IMR-90 (cell line): ENCODE measurements around the gene MLLT3. TPM values are rescaled to one million over a fixed set of nuclear protein-coding genes. Genes with fewer than 3 reads are reported as not detected.

Experiments
- ATAC-seq: fragments of 200-7000 bp; cut with Tn5 transposase; 2 replicates; pipeline ENCODE4 v1.9.1; 2020; ENCODE audit warnings: low read depth, mild to moderate bottlenecking, moderate library complexity
- BruUV-seq: library from RNA; stranded (reverse); fragments of 400-500 nt; replicated peaks from 2 replicates; lab custom pipeline; 2021; lab: Mats Ljungman, UMichigan
- CTCF ChIA-PET: fragments of 300-600 bp; formaldehyde crosslinking; extraction: SDS; loops from one replicate; lab custom pipeline; 2021; ENCODE audit warnings: antibody characterized with exemption; lab: Yijun Ruan, JAX
- POLR2A ChIA-PET: fragments of 300-600 bp; sonication (Branson Sonifier 250); formaldehyde crosslinking; loops from one replicate; lab custom pipeline; 2022; ENCODE audit warnings: antibody characterized with exemption; ENCODE audit not compliant: unreplicated experiment; lab: Charles Lee
- DNase-seq: peaks from one replicate; pipeline ENCODE4 v3.0.0; 2013
- H2AFZ ChIP-seq: replicated peaks from 2 replicates; pipeline ENCODE3; 2013; ENCODE audit warnings: low read length, mild to moderate bottlenecking; ENCODE audit not compliant: poor library complexity
- H2AK5ac ChIP-seq: 2 replicates; pipeline ENCODE4 v1.6.1; 2013; ENCODE audit warnings: low read depth, low read length, inconsistent platforms
- H2AK9ac ChIP-seq: replicated peaks from 2 replicates; pipeline ENCODE3; 2013; ENCODE audit warnings: mild to moderate bottlenecking, low read depth, low read length, moderate library complexity; ENCODE audit not compliant: poor library complexity
- H2BK120ac ChIP-seq: 2 replicates; pipeline ENCODE4 v1.6.1; 2013; ENCODE audit warnings: low read depth, low read length, inconsistent platforms
- H2BK15ac ChIP-seq: 3 replicates; pipeline ENCODE4 v1.6.1; 2013; ENCODE audit warnings: low read depth, low read length, inconsistent platforms
- H2BK20ac ChIP-seq: 2 replicates; pipeline ENCODE4 v1.6.1; 2013; ENCODE audit warnings: low read depth, mild to moderate bottlenecking, inconsistent platforms, low read length, moderate library complexity
- H2BK5ac ChIP-seq: 2 replicates; pipeline ENCODE4 v1.6.1; 2013; ENCODE audit warnings: mild to moderate bottlenecking, low read depth, low read length, inconsistent platforms; ENCODE audit not compliant: poor library complexity, severe bottlenecking
- H3K14ac ChIP-seq: replicated peaks from 2 replicates; pipeline ENCODE4 v1.6.1; 2013; ENCODE audit warnings: low read depth, low read length, inconsistent platforms
- H3K18ac ChIP-seq: 2 replicates; pipeline ENCODE4 v1.6.1; 2013; ENCODE audit warnings: low read depth, low read length, control low read depth
- H3K23ac ChIP-seq: 2 replicates; pipeline ENCODE4 v1.6.1; 2013; ENCODE audit warnings: low read depth, low read length, inconsistent platforms
- H3K27ac ChIP-seq: 2 replicates; pipeline ENCODE4 v1.5.1; 2013; ENCODE audit warnings: mild to moderate bottlenecking, control low read depth, low read length; ENCODE audit not compliant: insufficient read depth
- H3K27me3 ChIP-seq: 2 replicates; pipeline ENCODE4 v1.6.1; 2013; ENCODE audit warnings: low read length; ENCODE audit not compliant: control insufficient read depth, insufficient read depth
- H3K36me3 ChIP-seq: 2 replicates; pipeline ENCODE4 v1.6.1; 2013; ENCODE audit warnings: low read length, mixed read lengths; ENCODE audit not compliant: control insufficient read depth, insufficient read depth
- H3K4ac ChIP-seq: 2 replicates; pipeline ENCODE4 v1.6.1; 2013; ENCODE audit warnings: low read depth, low read length, inconsistent platforms
- H3K4me1 ChIP-seq: 2 replicates; pipeline ENCODE4 v1.6.1; 2013; ENCODE audit warnings: low read length, mixed read lengths; ENCODE audit not compliant: control insufficient read depth, insufficient read depth
- H3K4me2 ChIP-seq: 2 replicates; pipeline ENCODE4 v1.6.1; 2013; ENCODE audit warnings: low read depth, mild to moderate bottlenecking, control low read depth, low read length, moderate library complexity
- H3K4me3 ChIP-seq: 2 replicates; pipeline ENCODE4 v1.5.1; 2013; ENCODE audit warnings: low read depth, mild to moderate bottlenecking, control low read depth, low read length, moderate library complexity; ENCODE audit not compliant: insufficient read depth
- H3K56ac ChIP-seq: 2 replicates; pipeline ENCODE4 v1.6.1; 2013; ENCODE audit warnings: low read length, inconsistent platforms; ENCODE audit not compliant: insufficient read depth; ENCODE audit errors: extremely low read depth
- H3K79me1 ChIP-seq, 2 experiments: 2 replicates each; pipeline ENCODE4 v1.6.1; 2013; ENCODE audit warnings: low read length in 2 of 2, inconsistent platforms in 1 of 2, low read depth in 1 of 2
- H3K9ac ChIP-seq: 2 replicates; pipeline ENCODE4 v1.6.1; 2013; ENCODE audit warnings: low read depth, low read length, control low read depth
- H3K9me1 ChIP-seq: 2 replicates; pipeline ENCODE4 v1.6.1; 2013; ENCODE audit warnings: low read length, inconsistent platforms; ENCODE audit not compliant: insufficient read depth
- H3K9me3 ChIP-seq: 2 replicates; pipeline ENCODE4 v1.6.1; 2013; ENCODE audit warnings: low read length; ENCODE audit not compliant: control insufficient read depth, insufficient read depth
- H4K20me1 ChIP-seq: 2 replicates; pipeline ENCODE4 v1.6.1; 2013; ENCODE audit warnings: low read length, inconsistent platforms; ENCODE audit not compliant: insufficient read depth
- H4K5ac ChIP-seq: 2 replicates; pipeline ENCODE4 v1.6.1; 2013; ENCODE audit warnings: mild to moderate bottlenecking, low read depth, low read length, control low read depth
- H4K8ac ChIP-seq, 2 experiments: 2 replicates each; pipeline ENCODE4 v1.6.1; 2013; ENCODE audit warnings: low read depth in 2 of 2, low read length in 2 of 2, control low read depth in 1 of 2, inconsistent platforms in 1 of 2
- H4K91ac ChIP-seq: 2 replicates; pipeline ENCODE4 v1.6.1; 2013; ENCODE audit warnings: low read depth, low read length, inconsistent platforms; ENCODE audit not compliant: insufficient read depth
- BHLHE40 ChIP-seq: fragments of 150-350 bp; IDR thresholded peaks from 2 replicates; pipeline ENCODE4 v1.6.1; 2016; ENCODE audit warnings: mild to moderate bottlenecking, low read depth, low read length
- CEBPB ChIP-seq: IDR thresholded peaks from 2 replicates; pipeline ENCODE4 v1.6.1; 2012; ENCODE audit warnings: low read depth, low read length, improper control_type of control experiment
- CTCF ChIP-seq: conservative IDR thresholded peaks from 2 replicates; pipeline ENCODE4 v1.5.1; 2012; ENCODE audit warnings: mild to moderate bottlenecking, low read depth, low read length, improper control_type of control experiment
- ELK1 ChIP-seq: fragments of 150-350 bp; IDR thresholded peaks from 2 replicates; pipeline ENCODE4 v1.6.1; 2016; ENCODE audit warnings: low read depth, mild to moderate bottlenecking, low read length, moderate library complexity, borderline replicate concordance
- FOS ChIP-seq: fragments of 150-350 bp; IDR thresholded peaks from 2 replicates; pipeline ENCODE4 v1.6.1; 2016; ENCODE audit warnings: low read depth, low read length
- MAFK ChIP-seq: IDR thresholded peaks from 2 replicates; pipeline ENCODE4 v1.6.1; 2012; ENCODE audit warnings: low read depth, low read length, improper control_type of control experiment
- MAZ ChIP-seq: IDR thresholded peaks from 2 replicates; pipeline ENCODE4 v1.6.1; 2012; ENCODE audit warnings: low read depth, mild to moderate bottlenecking, low read length, improper control_type of control experiment, moderate library complexity, borderline replicate concordance
- MXI1 ChIP-seq: IDR thresholded peaks from 2 replicates; pipeline ENCODE4 v1.6.1; 2012; ENCODE audit warnings: low read depth, mild to moderate bottlenecking, low read length, moderate library complexity, borderline replicate concordance
- NFE2L2 ChIP-seq: fragments of 150-350 bp; IDR thresholded peaks from 2 replicates; pipeline ENCODE4 v1.6.1; 2016; ENCODE audit warnings: low read depth, mild to moderate bottlenecking, low read length
- RAD21 ChIP-seq: IDR thresholded peaks from 2 replicates; pipeline ENCODE4 v1.6.1; 2012; ENCODE audit warnings: low read length, improper control_type of control experiment
- RCOR1 ChIP-seq: IDR thresholded peaks from 2 replicates; pipeline ENCODE4 v1.6.1; 2012; ENCODE audit warnings: mild to moderate bottlenecking, low read length, improper control_type of control experiment; ENCODE audit not compliant: insufficient replicate concordance
- SMC3 ChIP-seq: fragments of 150-350 bp; IDR thresholded peaks from 2 replicates; pipeline ENCODE4 v1.6.1; 2016; ENCODE audit warnings: low read depth, mild to moderate bottlenecking, antibody characterized with exemption, low read length, moderate library complexity
- USF2 ChIP-seq: fragments of 150-350 bp; IDR thresholded peaks from 2 replicates; pipeline ENCODE4 v1.6.1; 2017; ENCODE audit warnings: mild to moderate bottlenecking, antibody characterized with exemption, low read length, low read depth
- WGBS, 2 experiments: methylation state at CpG; one replicate each; pipeline versions ENCODE4 v1.1.5 to v1.1.7; 2013; ENCODE audit warnings: missing lambda C conversion rate in 2 of 2; ENCODE audit not compliant: insufficient read length in 1 of 2; ENCODE audit errors: extremely low coverage in 2 of 2; 5-methylcytosine and 5-hydroxymethylcytosine counted together
- dilution Hi-C: fragments of 300-500 bp; cut with HindIII; formaldehyde crosslinking; loops from one replicate; pipeline ENCODE4 v1.14.3; 2018; ENCODE audit warnings: low sequenced_read_pairs; ENCODE audit not compliant: unreplicated experiment
- in situ Hi-C: fragments of 300-500 bp; cut with MboI; formaldehyde crosslinking; loops from 3 replicates; pipeline ENCODE4 v1.14.3; 2019; ENCODE audit warnings: low sequenced_read_pairs, inconsistent platforms, mixed read lengths
- intact Hi-C: fragments of 100-400 bp; cut with micrococcal nuclease; formaldehyde crosslinking; loops from 2 replicates; pipeline ENCODE4 v1.10.0; 2022
- polyA plus RNA-seq, 3 experiments: library from polyadenylated mRNA; depleted of rRNA; stranded (reverse); fragments of >200 nt; gene quantifications; 2 replicates each; pipeline ENCODE4 v1.2.3, GENCODE V29; 2012; ENCODE audit warnings: low replicate concordance in 1 of 3
- total RNA-seq: library from RNA; depleted of rRNA; stranded (reverse); fragments of >200 nt; gene quantifications from 2 replicates; pipeline ENCODE4 v1.2.3, GENCODE V29; 2012

Gene MLLT3
- total and polyA plus RNA-seq, 2 of the 4 experiments (the other 2 are of a cell fraction), result 10.4 to 21.1 TPM

GRCh38 chr9:20658677-20659473 lies 36.6 kb upstream of the MLLT3 start:
- Histone ChIP-seq H2BK120ac (0 out of 2 replicates have a peak overlapping the region, but pooled peaks have one; percentile 23), H3K4me2 (peak overlapping the region; percentile 78), H3K56ac (no peak overlapping the region; the same call in 1 of the 2 replicates), H3K4me3 (peak overlapping the region; percentile 61), H2BK5ac (peak overlapping the region; percentile 5), H3K27ac (no peak overlapping the region), H4K20me1 (no peaks in the 10 kb centered on the region), H3K18ac (peak overlapping the region; percentile 23; the same call in 1 of the 2 replicates), H3K9me1 (no peaks in the 10 kb centered on the region), H4K5ac (peak overlapping the region; percentile 78), H3K9me3 (no peaks in the 10 kb centered on the region), H3K27me3 (no peaks in the 10 kb centered on the region; the same call in 1 of the 2 replicates), H3K79me1 (no peaks in the 10 kb centered on the region; a peak in 1 of 4 replicates), H3K36me3 (no peaks in the 10 kb centered on the region), H3K23ac (no peak overlapping the region), H3K14ac (peak overlapping the region; percentile 22; the same call in 1 of the 2 replicates), H2AK5ac (no peak overlapping the region; the same call in 1 of the 2 replicates), H2AFZ (peak overlapping the region; percentile 75), H3K4ac (peak overlapping the region; percentile 56), H2BK20ac (no peak overlapping the region; the same call in 1 of the 2 replicates), H3K4me1 (no peaks in the 10 kb centered on the region), H4K8ac (peak overlapping the region; percentile 31 to 82; a peak in 3 of 4 replicates), H2BK15ac (no peak overlapping the region; the same call in 2 of the 3 replicates), H2AK9ac (no peak overlapping the region), H3K9ac (no peak overlapping the region), H4K91ac (no peak overlapping the region)
- no TSS peak for BruUV-seq
- DNase-seq, result no peak
- ChIA-PET CTCF (interaction anchor here (0.6 kb wide), 1 partner anchor 76 kb away, joined by 4 read pairs; no protein-coding TSS in a partner anchor), POLR2A (interaction anchor here (0.6 to 1.0 kb wide), 2 partner anchors 37 to 411 kb away, joined by 4 to 16 read pairs; partner anchors contain the start of gene MLLT3)
- no peak for TF ChIP-seq FOS
- no peak for TF ChIP-seq NFE2L2
- no peak for TF ChIP-seq MAZ
- no peak for TF ChIP-seq RCOR1
- TF ChIP-seq SMC3, result no peak
- TF ChIP-seq RAD21, result no peak
- no peak for TF ChIP-seq CEBPB
- no peak for TF ChIP-seq MXI1
- TF ChIP-seq ELK1, result no peak
- TF ChIP-seq BHLHE40, result no peak
- no peak for TF ChIP-seq USF2
- TF ChIP-seq MAFK, result no peak
- no peak for TF ChIP-seq CTCF
- dilution Hi-C loops, result no loop called here
- intact Hi-C loops, result no loop called here
- peak; percentile 42 for ATAC-seq
- in situ Hi-C loops, result no loop called here
- 80% methylated on average over 1 of the region's 13 CpGs; no CpG with 5 or more reads in 1 of the 2 experiments for WGBS, 2 experiments
